GM21526 (cell line): ENCODE data around the gene CLEC1B.
"Not testable (repeated sequence)": the region's sequence is repeated elsewhere in the genome, so short reads cannot be mapped to it uniquely, and the experiment has no call there.

Experiments
- ATAC-seq: cut with Tn5 transposase; IDR thresholded peaks from one replicate; pipeline ENCODE4 v1.9.1; 2021; ENCODE audit warnings: moderate library complexity; ENCODE audit not compliant: unreplicated experiment, low FRiP score

CLEC1B gene

GRCh38 chr12:9999016-9999415, at the start of gene CLEC1B:
Gene CLEC1B (minus strand): TSS chr12:9999121. CDS start chr12:9999100, 21 bp downstream.
- no peak for ATAC-seq

- ATAC-seq: no peak
Observed at GRCh38 chr12:10048526-10048925, 49.6 kb upstream of the CLEC1B start.

- ATAC-seq: no peak
Observed at GRCh38 chr12:10042167-10042566, 43.2 kb upstream of the CLEC1B start.

DNA sequence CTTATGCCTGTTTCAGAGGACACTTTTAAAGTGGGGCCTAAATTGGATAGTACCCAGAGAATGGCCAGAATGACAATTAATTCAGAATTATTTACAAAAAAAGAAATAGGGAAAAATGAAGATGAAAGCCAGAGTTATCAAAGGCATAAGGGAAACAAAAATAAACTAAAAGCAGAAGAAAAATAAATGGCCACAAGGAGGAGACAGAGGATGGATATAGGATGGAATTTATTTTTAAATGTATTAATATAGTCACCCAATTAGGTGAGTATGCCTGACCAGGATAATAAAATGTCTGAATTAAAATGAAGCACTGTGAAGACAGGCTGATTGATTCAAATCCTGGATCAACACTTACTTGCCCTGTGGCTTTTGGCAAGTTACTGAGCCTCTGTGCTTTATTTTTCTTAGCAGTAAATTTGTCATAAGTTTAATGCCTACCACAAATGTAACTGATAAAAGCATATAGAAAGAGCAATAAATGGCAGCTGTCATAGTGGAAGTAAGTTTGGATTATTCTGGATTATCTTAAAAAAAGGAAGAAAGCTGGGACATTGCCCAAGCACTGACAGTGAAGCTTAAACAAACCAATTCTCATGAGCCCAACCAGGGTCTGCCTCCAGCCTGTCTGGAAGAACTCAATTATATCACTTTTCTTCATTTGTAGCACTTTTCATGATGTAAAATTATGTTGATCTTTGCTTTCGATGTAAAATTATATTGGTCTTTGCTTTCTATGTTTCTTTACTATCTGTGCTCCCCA, 35.0 kb upstream of the CLEC1B start:
- no peak for ATAC-seq

DNA sequence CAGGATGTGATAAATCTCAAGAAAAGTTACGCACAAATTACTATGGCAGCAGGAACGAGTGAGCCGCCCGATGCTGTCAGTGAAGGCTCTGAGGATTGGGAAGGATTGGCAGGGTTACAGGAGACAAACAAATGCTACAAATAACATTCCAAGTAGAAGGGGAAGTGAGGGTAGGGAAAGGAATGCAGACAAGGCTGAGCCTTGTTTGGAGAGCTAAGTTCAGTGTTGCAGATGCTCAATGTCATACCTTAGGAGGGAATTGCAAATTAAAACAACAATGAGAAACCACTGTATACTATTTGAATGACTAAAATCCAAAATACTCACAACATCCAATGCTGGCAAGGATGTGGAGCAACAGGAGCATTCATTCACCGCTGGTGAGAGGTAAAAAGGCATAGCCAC, 32.9 kb upstream of the CLEC1B start:
- ATAC-seq: no peak

- no peak for ATAC-seq
Observed at GRCh38 chr12:10031321-10031720, 32.4 kb upstream of the CLEC1B start.

DNA sequence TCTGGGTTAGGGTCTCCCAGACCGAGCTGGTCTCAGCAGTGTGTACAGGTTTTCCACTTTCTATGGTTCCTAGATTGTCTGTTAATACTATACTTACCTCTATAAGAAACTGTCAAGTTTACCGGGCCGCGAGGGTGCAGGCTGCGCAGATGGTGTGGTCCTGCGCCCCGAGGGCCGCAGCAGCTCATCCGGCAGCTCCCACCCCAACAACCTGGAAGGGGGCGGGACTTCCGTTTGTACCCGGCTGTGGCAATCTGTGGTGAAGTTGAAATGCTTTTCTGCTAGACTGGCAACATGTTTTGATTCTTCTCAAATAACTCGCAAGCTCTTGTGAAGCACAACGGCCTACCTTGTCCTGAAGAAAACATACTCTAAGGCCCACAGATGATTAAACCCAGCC, 31.5 kb upstream of the CLEC1B start, which contains the start of gene CLEC9A:
Gene CLEC9A, plus strand, starts transcription at position 237 of the 400 bp plus-strand sequence. CDS start 22,006 bp downstream, outside the sequence.
- no peak for ATAC-seq

DNA sequence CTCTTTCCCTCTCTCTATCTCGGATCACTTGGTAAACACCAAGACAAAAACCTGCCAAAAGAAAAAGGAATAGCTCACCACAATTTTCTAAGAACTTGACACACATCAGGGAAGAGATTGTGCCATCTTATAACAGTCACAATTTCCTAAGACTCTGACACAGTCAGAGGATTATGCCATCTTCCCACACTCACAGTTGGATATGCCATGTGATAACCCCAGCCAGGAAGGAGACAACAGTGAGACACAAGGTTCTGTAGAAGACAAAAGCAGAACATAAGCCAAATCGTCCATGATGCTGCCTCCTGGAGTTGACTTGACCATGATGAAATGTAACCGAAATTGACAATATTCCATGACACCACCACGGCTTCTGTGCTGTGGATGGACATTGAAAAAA, 28.8 kb upstream of the CLEC1B start:
- ATAC-seq: no peak

DNA sequence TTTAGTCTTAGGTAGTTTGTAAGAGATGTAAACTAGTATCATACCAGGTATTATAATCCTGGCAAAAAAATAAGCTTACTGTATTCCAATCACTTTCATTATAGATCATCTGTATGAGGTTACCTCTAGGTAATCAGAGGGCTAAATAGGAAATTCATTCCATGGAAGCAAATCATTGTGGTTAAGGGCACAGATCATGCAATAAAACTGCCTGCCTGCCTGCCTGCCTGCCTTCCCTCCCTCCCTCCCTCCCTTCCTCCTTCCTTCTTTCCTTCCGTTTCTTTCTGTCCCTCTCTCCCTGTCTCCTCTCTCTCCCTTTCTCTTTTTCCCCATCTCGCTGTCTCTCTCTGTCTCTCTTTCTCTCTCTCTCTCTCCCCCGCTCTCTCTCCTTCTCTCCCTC, 28.4 kb upstream of the CLEC1B start:
- ATAC-seq: no peak

GRCh38 chr12:10026666-10027065, 27.7 kb upstream of the CLEC1B start:
- not testable (repeated sequence) for ATAC-seq

DNA sequence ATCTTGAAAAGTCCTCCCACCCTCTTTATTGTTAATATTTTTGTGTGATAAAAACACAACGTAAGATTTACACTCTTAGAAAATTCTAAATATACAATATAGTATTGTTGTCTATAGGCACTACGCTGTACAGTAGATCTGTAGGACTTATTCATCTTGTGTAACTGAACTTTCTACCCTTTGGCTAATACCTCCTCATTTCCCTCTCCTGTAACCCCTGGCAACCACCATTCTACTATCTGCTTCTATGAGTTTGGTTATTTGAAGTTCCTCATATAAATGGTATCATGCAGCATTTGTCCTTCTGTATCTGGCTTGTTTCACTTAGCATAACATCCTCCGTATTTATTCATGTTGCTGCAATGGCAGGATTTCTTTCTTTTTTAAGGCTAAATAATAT, 26.3 kb upstream of the CLEC1B start:
- ATAC-seq: no peak

GRCh38 chr12:10021342-10021741, 22.4 kb upstream of the CLEC1B start:
- no peak for ATAC-seq

- no peak for ATAC-seq
Observed at GRCh38 chr12:10018386-10018785, 19.5 kb upstream of the CLEC1B start.

- no peak for ATAC-seq
Observed at GRCh38 chr12:10016881-10017280, 18.0 kb upstream of the CLEC1B start.

GRCh38 chr12:10015450-10015849, 16.5 kb upstream of the CLEC1B start:
- ATAC-seq: no peak

- ATAC-seq: no peak
Observed at GRCh38 chr12:10012630-10013330, 13.9 kb upstream of the CLEC1B start.

DNA sequence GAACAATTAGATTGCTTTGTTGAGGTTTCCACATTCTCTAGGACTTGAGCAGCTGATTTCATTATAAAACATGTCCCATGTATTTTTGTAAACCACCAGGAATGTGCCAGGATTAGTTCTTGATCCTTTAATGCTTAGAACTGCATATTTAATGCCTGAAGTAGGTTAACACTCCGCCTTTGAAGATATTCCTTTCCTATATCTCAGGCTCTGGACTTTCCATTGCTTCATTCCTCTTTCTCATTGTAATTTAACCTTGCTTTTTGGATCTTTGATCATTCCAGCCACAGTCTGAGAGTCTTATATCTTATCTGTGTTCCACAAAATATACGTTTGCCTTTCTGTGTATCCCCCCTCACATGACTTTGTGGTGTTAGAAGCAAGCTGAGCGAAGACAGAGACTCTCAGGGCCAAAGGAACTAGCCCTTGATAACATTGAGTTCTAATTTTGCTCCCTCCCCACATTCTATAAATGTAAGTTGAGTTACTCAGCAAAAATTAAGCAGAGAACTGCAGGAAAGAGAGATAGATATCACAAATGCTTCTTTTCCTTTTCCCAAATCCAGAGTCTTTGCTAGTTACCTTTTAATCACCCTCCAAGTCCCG, 2.4 kb upstream of the CLEC1B start:
- ATAC-seq: no peak

GRCh38 chr12:9992296-9992695, 6.6 kb downstream of the CLEC1B start:
- ATAC-seq: no peak

DNA sequence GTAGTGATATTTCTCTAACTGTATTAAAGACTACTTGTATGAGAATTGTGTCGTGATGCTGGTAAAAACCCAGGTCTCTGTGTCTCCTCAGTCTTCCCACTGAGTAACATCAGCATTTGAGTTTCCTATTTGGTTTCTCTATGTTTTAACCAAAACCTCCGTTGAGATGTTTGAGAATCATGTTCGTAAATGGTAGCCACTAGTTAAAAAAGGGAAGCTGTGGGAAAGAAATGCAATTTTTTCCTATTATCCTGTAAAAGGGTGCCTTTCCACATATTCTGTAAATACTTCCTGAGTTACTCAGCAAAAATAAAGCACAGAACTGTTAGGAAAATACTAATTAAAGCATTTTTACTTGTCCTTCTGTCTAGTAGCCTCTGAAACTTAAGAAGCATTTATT, 7.0 kb downstream of the CLEC1B start:
- ATAC-seq: no peak

GRCh38 chr12:9980126-9980525, 18.8 kb downstream of the CLEC1B start:
- no peak for ATAC-seq

- no peak for ATAC-seq
Observed at GRCh38 chr12:9977916-9978315, 21.0 kb downstream of the CLEC1B start.
